HG02840 (cell line): ENCODE data around the gene PCSK5.
"Not testable (repeated sequence)": the region's sequence is repeated elsewhere in the genome, so short reads cannot be mapped to it uniquely, and the experiment has no call there.

Experiments used
- ATAC-seq: cut with Tn5 transposase; IDR thresholded peaks from one replicate; pipeline ENCODE4 v1.9.1; 2021; ENCODE audit warnings: mild to moderate bottlenecking, moderate library complexity, moderate number of reproducible peaks; ENCODE audit not compliant: unreplicated experiment, low FRiP score

The PCSK5 gene

DNA sequence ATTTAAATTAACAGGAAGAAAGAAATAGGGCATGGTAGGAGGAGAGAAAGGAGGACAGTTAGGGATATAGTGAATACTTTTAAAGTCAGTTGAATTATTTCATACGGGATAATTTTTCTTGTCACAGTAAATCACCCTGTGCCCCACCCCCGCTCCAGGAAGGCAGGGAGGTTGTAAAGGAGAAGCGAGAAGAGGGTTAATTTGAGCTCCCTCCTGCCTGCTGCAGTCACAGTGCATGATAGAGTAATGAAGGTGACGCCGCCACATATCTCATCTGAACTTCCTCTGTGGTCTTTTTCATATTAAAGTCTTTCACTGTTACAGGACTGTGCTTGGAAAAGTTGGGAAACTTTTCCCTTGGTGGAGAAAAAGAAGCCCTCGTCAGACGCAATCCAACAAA, 896 bp upstream of the PCSK5 start:
- ATAC-seq = no peak

DNA sequence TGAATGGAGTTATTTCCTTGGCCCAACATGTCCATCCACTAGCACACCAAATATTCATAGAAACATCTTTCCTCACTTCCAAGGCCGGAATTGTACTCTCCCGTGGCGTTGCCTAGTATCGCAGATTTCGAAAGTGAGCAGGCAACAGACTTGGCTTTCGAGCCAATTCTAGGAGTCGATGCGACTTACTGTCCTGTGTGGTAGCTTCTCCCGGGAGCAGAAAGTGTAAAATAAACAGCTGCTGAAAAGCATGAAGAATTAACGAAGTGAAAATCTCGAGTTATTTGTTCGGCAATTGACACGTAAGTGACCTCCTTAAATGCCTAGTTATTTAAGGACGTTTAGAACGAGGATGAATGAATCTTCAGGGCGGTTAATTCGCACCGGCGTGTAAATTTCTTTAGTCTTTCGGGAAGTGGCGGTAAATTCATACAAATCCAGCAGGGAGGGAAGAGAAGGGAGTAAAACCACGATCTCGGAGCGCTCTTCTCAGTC, 449 bp upstream of the PCSK5 start:
- no peak for ATAC-seq

DNA sequence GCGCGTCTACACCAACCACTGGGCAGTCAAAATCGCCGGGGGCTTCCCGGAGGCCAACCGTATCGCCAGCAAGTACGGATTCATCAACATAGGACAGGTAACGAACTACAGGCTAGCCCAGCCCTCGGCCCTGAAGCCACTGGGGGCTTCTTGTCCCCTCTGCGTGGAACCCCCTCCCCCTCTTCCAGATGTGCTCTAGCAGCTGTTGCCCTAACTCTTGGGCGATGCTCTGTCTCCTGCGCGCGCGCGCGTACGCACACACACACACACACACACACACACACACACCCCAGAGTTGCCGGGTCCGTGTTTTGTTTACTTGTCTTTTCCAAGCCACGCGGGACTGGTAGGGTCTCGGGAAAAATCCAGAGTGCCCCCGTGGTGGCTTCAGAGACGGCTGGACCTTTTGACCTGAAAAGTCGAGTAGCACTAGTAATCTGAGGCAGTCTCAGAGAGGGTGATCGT, 836 bp downstream of the PCSK5 start:
- no peak for ATAC-seq

DNA sequence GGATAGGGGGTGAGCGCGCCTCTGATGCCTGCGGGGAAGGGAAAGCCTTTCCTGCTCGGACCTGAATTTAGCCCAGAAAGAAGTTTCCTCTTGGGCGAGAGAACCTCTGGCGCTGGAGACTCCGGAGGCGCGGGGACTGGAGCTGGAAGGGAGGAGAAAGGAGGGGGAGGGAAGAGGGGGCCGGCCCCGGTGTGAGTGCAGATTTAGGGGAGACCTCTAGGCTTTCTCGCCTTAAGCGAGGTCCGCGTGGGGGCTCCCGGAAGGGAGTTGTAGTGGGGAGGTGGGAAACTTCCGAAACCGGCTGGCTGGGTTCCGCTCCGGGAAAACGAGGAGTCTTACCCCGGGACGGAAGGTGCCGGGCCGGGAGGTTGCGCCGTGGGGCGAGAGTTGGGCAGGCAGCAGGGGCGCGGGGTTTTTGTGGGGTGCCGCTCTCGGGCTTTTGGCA, 1.3 kb downstream of the PCSK5 start:
- ATAC-seq = no peak

DNA sequence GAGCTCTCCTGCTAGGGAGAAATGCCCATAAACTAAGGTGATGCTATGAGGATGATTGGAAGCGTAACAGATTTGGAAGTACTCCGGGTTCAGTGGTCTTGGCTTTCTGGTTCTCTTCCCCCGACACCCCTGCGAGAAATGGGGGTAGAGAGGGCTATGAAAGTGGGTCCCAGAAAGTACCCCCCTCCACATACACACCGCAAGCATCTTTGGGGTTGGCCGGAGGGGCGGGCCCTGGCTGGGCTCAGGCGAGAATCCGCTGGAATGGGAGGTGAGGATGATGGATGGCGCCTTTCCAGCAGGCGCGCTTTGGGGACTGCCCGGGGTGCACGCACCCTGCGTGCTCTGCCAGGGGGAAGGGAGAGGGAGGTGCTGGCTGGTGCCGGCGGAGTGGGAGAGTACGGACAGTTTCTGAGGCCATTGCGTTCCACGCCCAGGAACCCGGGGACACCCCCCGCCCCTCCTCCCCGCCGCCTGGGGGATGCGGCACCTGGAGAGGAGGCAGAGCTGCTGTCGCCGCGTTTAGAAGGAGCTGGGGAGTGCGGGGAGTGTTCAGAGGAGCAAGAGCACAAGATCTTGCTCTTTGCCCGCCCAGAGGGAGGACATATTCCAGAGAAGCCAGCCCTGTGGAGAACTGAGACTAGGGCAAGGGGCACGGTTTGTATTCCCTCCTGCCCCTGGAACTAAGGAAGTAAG, 1.9 kb downstream of the PCSK5 start:
- ATAC-seq = no peak

DNA sequence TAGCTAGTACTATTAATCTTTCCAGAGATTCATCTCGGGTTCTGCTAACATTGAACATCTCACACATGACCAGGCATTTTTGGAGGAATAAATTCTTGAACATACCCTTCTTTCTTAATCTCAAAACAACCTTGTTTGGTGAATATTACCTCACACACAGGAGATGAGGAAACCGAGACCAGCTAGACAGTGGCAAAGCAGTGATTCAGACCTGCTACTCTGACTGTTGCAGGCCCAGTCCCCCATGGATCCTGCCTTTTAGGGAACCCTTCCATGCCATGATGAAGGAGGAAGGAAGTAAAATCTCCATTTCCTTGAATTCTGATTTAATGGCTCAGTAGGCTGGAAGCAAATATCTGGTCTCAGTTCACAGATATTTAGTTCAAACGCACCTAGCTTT, 2.6 kb downstream of the PCSK5 start:
- no peak for ATAC-seq

DNA sequence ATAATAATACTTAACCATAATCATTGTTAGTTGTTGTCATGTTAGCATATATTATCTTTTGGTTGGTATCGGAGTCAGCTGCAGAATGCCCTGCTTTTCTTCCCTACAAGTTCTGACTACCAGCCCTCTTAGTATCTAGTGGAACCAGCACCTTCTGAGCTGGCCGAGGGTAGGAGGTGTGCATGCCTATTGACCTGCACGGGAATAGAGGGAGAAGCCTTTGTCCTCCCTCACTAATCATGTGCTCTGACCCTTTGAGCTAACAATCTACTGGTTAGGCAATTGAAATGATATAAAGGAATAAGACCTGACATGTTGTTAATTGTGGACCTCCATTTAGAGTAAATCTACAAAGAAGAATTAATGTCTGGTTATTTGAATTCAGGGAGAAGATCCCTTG, 4.1 kb downstream of the PCSK5 start:
- no peak for ATAC-seq

DNA sequence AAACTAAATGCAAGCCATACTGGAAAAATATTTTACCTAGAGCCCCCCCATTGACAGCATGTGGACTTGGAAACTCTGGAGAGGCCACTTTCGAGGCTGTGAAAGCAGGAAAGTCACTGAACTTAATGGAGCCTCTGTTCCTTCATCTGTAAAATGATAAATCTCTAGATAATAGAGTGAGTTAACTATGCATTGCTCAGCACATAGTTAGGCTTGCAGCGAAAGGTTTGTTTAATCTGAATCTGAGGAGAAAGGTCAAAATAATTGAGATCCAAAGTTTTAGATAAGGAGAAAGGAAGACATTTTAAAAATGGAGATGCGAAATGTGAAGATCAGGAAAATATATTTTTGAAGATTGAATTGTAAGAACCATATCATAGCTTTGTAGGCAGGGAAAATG, 4.6 kb downstream of the PCSK5 start:
- no peak for ATAC-seq

DNA sequence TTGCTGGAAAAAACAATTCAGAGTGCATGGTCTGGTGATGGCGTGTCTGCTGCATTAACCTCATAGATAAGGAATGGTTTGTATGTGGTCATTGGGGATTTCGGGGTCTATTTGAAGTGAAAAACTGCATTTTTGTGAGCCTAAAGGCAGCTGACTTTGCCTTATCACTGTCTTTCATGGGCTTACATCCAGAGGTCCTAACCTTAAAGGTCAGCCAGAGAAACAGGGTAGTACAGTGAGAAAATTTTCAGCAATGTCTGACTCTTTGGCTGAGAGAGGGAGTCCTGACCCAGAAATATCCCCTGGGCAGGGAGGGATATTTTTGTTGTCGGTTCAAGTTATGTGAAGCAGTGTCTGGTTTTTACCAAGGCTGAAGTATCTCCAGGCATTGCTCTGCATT, 5.7 kb downstream of the PCSK5 start:
- no peak for ATAC-seq

DNA sequence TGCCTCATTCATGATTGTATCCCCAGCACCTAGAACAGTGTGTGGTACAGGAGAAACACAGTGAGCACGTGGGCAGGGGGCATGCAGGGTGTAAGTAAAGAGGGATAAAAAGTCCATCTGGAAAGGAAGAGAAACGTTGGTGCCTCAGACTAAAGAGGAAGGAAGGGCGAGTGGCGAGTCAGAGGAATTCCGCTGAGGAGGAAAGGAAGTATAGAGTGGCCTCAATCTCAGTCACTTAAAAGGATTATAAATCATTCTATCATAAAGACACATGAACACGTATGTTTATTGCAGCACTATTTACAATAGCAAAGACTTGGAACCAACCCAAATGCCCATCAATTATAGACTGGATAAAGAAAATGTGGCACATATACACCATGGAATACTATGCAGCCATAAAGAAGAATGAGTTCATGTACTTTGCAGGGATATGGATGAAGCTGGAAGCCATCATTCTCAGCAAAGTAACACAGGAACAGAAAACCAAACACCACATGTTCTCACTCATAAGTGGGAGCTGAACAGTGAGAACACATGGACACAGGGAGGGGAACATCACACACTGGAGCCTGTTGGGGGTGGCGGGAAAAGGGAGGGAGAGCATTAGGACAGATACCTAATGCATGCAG, 10.5 kb downstream of the PCSK5 start:
- ATAC-seq = not testable (repeated sequence)

DNA sequence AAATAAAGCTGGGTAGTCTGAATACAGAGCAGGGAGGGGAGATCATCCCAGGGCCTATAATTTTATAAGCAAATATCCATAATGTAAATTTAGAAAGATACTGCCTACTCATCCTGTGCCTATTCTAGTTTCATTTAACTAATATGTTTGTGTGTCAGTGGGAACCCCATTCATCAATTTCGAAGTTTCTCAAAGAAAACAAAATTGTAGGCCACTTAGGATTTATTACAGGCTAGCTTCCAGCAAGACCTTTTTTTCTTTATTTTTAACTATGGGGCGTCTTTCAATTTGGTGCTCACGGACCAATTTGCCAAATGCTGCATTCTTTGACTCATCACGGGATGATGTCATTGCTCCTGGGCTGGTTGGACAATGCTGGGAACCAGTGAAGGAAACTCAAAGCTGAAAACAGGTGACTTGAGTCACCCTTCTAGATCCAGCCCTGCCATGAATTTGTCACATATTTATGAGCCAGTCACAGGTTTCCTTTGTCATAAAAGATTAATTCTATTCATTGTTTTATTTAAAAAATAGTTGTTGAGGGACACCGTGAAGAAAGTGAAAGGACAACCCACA, 13.4 kb downstream of the PCSK5 start:
- no peak for ATAC-seq

DNA sequence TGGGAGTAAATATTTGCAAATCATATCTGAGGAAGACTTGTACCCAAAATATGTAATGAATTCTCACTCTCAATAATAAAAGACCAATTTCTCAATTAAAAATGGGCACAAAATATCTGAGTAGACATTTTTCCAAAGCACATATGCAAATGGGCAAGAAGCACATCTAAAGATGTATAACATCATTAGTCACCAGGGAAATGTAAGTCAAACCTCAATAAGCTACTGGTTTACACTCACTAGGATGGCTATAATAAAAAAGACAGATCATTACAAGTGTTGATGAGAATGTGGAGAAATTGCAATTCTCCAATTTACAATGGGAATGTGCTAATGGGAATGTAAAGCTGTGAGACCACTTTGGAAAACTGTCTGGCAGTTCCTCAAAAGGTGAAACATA, 13.9 kb downstream of the PCSK5 start:
- ATAC-seq = no peak

DNA sequence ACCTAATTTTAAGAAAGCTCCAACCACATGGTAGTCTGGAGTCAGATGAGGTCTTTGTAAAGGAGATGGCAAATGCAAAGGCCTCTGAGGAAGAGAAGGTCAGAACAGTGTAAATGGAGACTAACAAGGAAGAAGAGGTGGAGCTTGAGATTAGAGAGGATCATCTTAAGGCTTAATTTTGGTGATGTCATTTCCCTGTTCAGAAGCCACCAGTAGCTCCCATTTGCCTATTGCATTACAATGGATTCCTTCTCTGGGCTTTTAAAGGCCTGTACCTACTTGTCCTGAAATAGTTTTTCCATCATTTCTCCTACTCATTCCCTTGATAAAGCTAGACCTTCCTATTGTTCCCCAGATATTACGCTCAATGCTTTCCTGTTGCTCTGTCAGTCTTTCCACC, 16.1 kb downstream of the PCSK5 start:
- ATAC-seq = no peak

DNA sequence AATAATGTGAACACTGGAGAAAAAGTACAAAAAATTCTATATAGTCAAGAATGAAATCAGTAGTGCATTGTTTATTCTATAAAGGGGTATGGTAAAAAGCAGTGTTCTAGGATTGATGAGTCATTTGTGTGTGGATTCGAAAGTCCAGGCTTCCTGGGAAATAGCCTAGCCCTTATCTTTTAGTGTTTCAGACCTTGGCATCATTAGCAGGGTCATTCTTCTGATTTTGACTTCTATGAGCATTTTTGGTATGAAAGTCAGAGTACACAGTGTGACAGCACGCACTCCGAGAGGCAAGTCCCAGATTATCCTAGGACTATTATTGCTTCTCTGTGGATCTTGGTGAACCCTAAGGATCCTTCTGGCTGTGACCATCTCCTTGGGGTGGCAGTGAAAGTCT, 16.9 kb downstream of the PCSK5 start:
- ATAC-seq = no peak

DNA sequence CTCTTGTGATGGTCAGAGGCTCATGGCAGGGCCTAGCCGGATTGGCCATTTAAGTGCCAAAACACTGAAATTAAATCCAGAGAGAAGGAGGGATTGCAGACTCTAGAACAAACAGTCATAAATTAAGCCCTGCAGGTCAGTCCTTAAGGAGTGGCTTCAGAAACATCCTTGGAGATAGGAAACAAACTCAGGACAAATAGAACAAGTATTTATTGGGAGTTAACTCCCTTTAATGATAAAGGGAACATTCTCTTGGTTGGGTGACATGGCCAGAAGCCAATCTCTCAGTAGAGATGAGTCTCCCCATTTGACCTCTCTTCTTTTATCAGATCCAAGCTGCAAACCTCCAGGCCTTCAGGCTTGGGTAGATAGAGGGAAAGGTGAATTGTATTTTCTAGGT, 17.4 kb downstream of the PCSK5 start:
- ATAC-seq = no peak

DNA sequence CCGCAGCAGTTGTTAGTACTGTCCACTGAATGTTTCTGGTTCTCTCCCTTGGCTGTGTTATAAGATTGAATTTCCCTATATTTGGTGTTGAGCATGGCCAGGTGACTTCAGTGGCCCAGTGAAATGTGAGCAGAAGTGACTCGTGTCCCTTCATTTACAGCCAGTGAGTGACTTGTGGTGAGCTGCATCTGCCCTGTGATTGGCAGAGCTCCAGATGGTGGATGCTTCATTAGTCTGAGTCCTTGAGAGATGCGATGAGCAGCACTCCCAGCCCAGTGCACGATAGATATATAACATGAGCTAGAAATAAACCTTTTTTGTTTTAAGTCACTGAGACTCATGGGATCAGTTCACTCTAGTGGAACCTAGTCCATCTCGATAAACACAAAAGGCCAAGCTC, 19.3 kb downstream of the PCSK5 start:
- ATAC-seq = no peak

DNA sequence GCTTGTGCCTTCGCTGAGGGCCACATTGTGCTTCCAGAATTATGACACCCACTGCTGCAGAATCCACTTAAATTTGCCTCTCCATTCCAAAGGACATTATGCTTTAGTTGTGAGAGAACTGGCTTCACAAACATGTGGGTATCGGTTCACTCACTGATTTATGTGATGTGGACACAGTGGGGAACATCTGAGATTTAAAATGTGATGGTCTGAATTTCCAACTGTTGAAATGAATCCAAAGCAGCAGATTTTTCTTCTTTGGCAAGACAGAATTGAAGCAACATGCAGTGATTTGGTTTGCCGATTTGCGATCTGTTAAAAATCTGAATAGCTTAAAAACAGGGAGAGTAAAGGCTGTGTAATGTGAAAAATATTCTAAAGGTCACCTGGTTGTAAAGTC, 20.3 kb downstream of the PCSK5 start:
- no peak for ATAC-seq

DNA sequence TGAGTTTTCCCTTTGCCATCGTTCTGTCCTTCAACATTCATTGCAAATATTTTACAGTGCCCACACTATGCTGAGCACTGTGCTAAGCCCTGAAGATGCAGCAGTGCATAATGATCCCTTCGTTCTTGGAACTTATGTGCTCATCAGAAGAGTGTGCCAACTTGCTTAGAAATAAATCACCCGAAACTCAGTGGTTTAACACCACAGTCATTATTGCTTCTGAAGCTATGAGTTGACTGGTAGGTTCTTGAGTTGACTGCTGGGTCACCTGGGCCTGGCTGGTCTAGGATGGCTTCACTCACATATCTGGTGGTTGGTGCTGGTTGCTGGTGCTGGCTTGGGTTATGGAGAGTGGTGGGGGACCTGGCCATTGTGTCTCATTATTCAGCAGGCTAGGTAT, 20.9 kb downstream of the PCSK5 start:
- no peak for ATAC-seq

DNA sequence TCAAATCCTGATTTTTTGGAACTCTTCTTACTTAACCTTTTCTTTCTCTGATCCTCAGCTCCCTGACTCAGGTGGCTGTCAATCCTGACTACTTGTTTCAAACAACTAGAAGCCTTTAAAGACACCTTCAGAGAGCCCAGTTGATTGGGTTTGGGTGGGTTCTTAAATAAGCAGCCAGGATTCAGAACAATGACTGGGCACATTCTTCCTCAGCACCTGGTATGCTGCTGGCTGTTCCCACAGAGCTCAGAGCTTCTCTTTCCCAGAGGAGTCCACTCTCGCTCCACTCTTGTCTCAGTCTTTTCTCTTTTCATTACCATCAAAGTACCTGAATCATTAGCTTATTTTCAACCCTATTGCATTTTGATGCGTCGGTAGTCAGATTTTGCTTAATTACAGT, 22.5 kb downstream of the PCSK5 start:
- no peak for ATAC-seq

DNA sequence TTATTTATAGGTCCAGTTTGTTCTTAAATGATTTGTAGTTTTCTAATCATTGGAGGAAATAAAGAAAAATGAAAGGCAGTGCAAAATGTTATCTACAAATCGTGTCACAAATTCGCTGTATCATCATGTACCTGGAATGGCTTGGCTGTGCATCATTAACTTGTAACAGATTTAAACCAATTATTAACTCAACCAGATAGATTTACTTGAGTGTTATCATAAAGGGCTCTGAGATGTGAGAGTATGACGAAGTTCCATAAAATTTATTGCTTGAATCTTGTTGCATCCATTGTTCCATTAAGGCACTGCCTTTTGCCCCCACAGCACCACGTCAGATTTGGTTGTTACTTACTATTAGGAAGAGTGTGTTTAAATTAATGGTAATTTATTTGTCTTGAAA, 23.5 kb downstream of the PCSK5 start:
- ATAC-seq = no peak

DNA sequence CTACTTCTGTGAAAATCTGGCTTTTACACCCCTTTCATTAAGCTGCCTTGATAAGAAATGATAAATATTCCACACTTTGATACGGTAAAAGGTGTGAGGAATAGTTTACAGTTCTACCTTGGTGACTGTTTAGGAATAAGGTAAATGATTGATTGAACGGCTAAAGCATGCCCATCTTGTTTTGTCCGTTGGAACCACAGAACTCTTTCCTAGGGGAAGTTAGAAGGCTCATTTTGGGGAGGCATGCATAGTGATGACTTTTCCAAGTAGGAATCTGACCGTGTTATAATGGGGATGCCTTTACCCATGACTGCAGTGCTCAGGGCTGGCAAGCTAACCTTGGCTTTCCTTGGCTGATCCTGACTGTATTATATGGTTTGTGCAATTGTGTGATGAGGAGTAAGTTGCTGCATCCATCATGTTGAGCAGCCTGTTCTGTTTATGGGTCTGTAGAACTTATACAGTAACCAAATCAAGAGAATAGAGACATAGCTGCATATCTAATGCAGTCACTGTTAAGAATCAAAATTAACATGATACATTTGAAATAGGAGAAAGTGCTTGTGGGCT, 24.5 kb downstream of the PCSK5 start:
- ATAC-seq = no peak

DNA sequence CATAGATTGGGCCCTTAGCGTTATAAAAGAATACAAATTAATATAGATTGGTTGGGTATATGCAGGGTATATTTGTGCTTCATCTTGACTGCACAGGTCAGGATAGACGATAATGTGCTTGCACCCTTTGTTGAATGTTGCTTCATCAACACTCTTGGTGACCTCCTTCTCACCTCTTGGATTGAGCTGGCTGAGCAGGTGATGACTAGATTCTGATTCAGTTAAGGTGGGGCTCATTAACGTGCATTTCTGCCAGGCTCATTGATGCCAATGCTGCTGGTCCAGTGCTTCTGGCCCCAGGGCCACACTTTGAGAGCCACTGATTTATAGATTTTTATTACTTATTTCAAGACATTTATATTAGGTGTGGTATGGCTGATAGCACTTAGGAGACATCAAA, 27.7 kb downstream of the PCSK5 start:
- no peak for ATAC-seq
